A549 (cell line): ENCODE data around the gene CABP7. TPM values are rescaled to one million over a fixed set of nuclear protein-coding genes. Genes with fewer than 3 reads are reported as not detected.

ENCODE experiments used
- ATAC-seq, 2 experiments: fragments of 200-7000 bp in 1 of 2; fragments of >200 bp in 1 of 2; cut with Nextera tagmentation in 1 of 2; cut with Tn5 transposase in 1 of 2; 3 replicates each; pipeline versions ENCODE4 v1.8.0 to v1.9.1; 2018 to 2020; ENCODE audit warnings: mild to moderate bottlenecking in 1 of 2, moderate library complexity in 1 of 2
- CTCF ChIA-PET: fragments of 300-600 bp; sonication (Branson Sonifier 250); formaldehyde crosslinking; extraction: SDS; loops from one replicate; lab custom pipeline; 2021; ENCODE audit warnings: antibody characterized with exemption, inconsistent platforms; lab: Yijun Ruan, JAX
- POLR2A ChIA-PET: fragments of 350-600 bp; formaldehyde crosslinking; extraction: SDS; loops from one replicate; lab custom pipeline; 2021; ENCODE audit warnings: antibody characterized with exemption, inconsistent platforms; lab: Yijun Ruan, JAX
- DNase-seq, 2 experiments: peaks; one replicate each; pipeline versions ENCODE4 v3.0.0 to v3.0.0-alpha.2; 2011 to 2016; ENCODE audit warnings: low read depth in 1 of 2, low spot score in 1 of 2
- FAIRE-seq: peaks from 2 replicates; lab custom pipeline; 2011; peaks lifted over from hg19 to GRCh38; lab: Jason Lieb, UNC
- H3K27ac ChIP-seq, 2 experiments: fragments of >200 bp; sonication (Bioruptor Twin); formaldehyde crosslinking; 3 replicates each; pipeline ENCODE4 v1.5.1; 2016 to 2017
- H3K4me1 ChIP-seq: fragments of >200 bp; sonication (Bioruptor Twin); formaldehyde crosslinking; 3 replicates; pipeline ENCODE4 v1.6.1; 2016
- H3K4me2 ChIP-seq: fragments of >200 bp; sonication (Bioruptor Twin); formaldehyde crosslinking; 3 replicates; pipeline ENCODE4 v1.6.1; 2016
- H3K4me3 ChIP-seq: fragments of >200 bp; sonication (Bioruptor Twin); formaldehyde crosslinking; 3 replicates; pipeline ENCODE4 v1.5.1; 2016
- H3K9me3 ChIP-seq: fragments of >200 bp; sonication (Bioruptor Twin); formaldehyde crosslinking; 3 replicates; pipeline ENCODE4 v1.6.1; 2016
- ATOH8 ChIP-seq: fragments of 250-450 bp; sonication (Bioruptor Pico); IDR thresholded peaks from 2 replicates; pipeline ENCODE4 v1.5.0; 2020; ENCODE audit warnings: low read depth, mild to moderate bottlenecking, moderate library complexity
- BCL3 ChIP-seq: fragments of >200 bp; sonication (Bioruptor Twin); formaldehyde crosslinking; IDR thresholded peaks from 3 replicates; pipeline ENCODE4 v1.6.1; 2016
- BHLHE40 ChIP-seq: IDR thresholded peaks from 2 replicates; pipeline ENCODE4 v1.6.1; 2012; ENCODE audit warnings: low read depth, low read length, inconsistent platforms
- CBX8 ChIP-seq: fragments of 200-600 bp; sonication (generic); IDR thresholded peaks from 2 replicates; pipeline ENCODE4 v1.6.1; 2016
- CHD4 ChIP-seq: fragments of 200-600 bp; sonication (generic); IDR thresholded peaks from 2 replicates; pipeline ENCODE4 v1.6.1; 2016; ENCODE audit warnings: antibody characterized with exemption, mild to moderate bottlenecking, borderline replicate concordance
- EHF ChIP-seq: fragments of 250-450 bp; sonication (Bioruptor Pico); IDR thresholded peaks from 2 replicates; pipeline ENCODE4 v1.5.0; 2020; ENCODE audit warnings: mild to moderate bottlenecking
- ELK1 ChIP-seq: fragments of 150-350 bp; IDR thresholded peaks from 2 replicates; pipeline ENCODE4 v1.6.1; 2014; ENCODE audit warnings: low read depth, mild to moderate bottlenecking, low read length
- FOSL2 ChIP-seq, 2 experiments: fragments of 450-650 bp in 1 of 2; fragments of >200 bp in 1 of 2; sonication (Bioruptor Twin) in 1 of 2; formaldehyde crosslinking; IDR thresholded peaks; 2 replicates each; pipeline versions ENCODE4 v1.5.0 to v1.6.1; 2016 to 2020; ENCODE audit warnings: mild to moderate bottlenecking in 1 of 2, moderate library complexity in 1 of 2
- FOXS1 ChIP-seq: fragments of 250-450 bp; sonication (Bioruptor Pico); IDR thresholded peaks from 2 replicates; pipeline ENCODE4 v1.5.0; 2020; ENCODE audit warnings: mild to moderate bottlenecking, moderate library complexity
- HDAC2 ChIP-seq: fragments of 200-600 bp; sonication (generic); IDR thresholded peaks from 2 replicates; pipeline ENCODE4 v1.6.1; 2016
- HES2 ChIP-seq: fragments of >200 bp; sonication (Bioruptor Twin); formaldehyde crosslinking; IDR thresholded peaks from 2 replicates; pipeline ENCODE4 v1.6.1; 2016
- HOXA7 ChIP-seq: fragments of 250-450 bp; sonication (Bioruptor Pico); IDR thresholded peaks from 2 replicates; pipeline ENCODE4 v1.5.0; 2020; ENCODE audit warnings: mild to moderate bottlenecking, moderate library complexity
- HOXB13 ChIP-seq: fragments of 250-450 bp; sonication (Bioruptor Pico); IDR thresholded peaks from 2 replicates; pipeline ENCODE4 v1.5.0; 2020; ENCODE audit warnings: low read depth, mild to moderate bottlenecking, moderate library complexity
- HOXB5 ChIP-seq: fragments of 250-450 bp; sonication (Bioruptor Pico); IDR thresholded peaks from 2 replicates; pipeline ENCODE4 v1.5.0; 2020; ENCODE audit warnings: mild to moderate bottlenecking, moderate library complexity
- JUN ChIP-seq, 2 experiments: fragments of >200 bp; sonication (Bioruptor Twin); formaldehyde crosslinking; IDR thresholded peaks; 2 replicates in 1 of 2; 3 replicates in 1 of 2; pipeline ENCODE4 v1.6.1; 2016 to 2017
- JUNB ChIP-seq: fragments of >200 bp; sonication (Bioruptor Twin); formaldehyde crosslinking; IDR thresholded peaks from 2 replicates; pipeline ENCODE4 v1.6.1; 2016
- MAFK ChIP-seq: fragments of 450-650 bp; IDR thresholded peaks from 2 replicates; pipeline ENCODE4 v1.6.1; 2014; ENCODE audit not compliant: partially characterized antibody
- NPAS2 ChIP-seq: fragments of 250-450 bp; sonication (Bioruptor Pico); IDR thresholded peaks from 2 replicates; pipeline ENCODE4 v1.8.0; 2022; ENCODE audit warnings: mild to moderate bottlenecking, moderate library complexity, borderline replicate concordance
- NR3C1 ChIP-seq: fragments of >200 bp; sonication (Bioruptor Twin); formaldehyde crosslinking; IDR thresholded peaks from 3 replicates; pipeline ENCODE4 v1.6.1; 2017
- PBX3 ChIP-seq: IDR thresholded peaks from 2 replicates; pipeline ENCODE4 v1.6.1; 2012
- PHF8 ChIP-seq: fragments of 200-600 bp; sonication (generic); IDR thresholded peaks from 2 replicates; pipeline ENCODE4 v1.6.1; 2016; ENCODE audit warnings: low read depth, mild to moderate bottlenecking, antibody characterized with exemption, moderate library complexity, borderline replicate concordance
- REST ChIP-seq: fragments of 200-600 bp; sonication (generic); IDR thresholded peaks from 2 replicates; pipeline ENCODE4 v1.6.1; 2016; ENCODE audit warnings: antibody characterized with exemption, mild to moderate bottlenecking, moderate library complexity
- RNF2 ChIP-seq: fragments of 200-600 bp; sonication (generic); IDR thresholded peaks from 2 replicates; pipeline ENCODE4 v1.6.1; 2016; ENCODE audit warnings: low read depth, mild to moderate bottlenecking, antibody characterized with exemption, moderate library complexity, borderline replicate concordance
- SMC3 ChIP-seq: fragments of >200 bp; sonication (Bioruptor Twin); formaldehyde crosslinking; IDR thresholded peaks from 3 replicates; pipeline ENCODE4 v1.6.1; 2018; ENCODE audit warnings: inconsistent platforms
- SREBF2 ChIP-seq: fragments of 450-650 bp; IDR thresholded peaks from 2 replicates; pipeline ENCODE4 v1.6.1; 2014; ENCODE audit warnings: mild to moderate bottlenecking, moderate library complexity
- TP53 ChIP-seq: fragments of 250-450 bp; sonication (Bioruptor Pico); IDR thresholded peaks from 2 replicates; pipeline ENCODE4 v1.5.0; 2021; ENCODE audit warnings: mild to moderate bottlenecking, moderate library complexity
- ZC3H11A ChIP-seq: fragments of 450-650 bp; IDR thresholded peaks from 2 replicates; pipeline ENCODE4 v1.6.1; 2014; ENCODE audit warnings: antibody characterized with exemption, mild to moderate bottlenecking
- ZFP36 ChIP-seq: fragments of 450-650 bp; IDR thresholded peaks from 2 replicates; pipeline ENCODE4 v1.6.1; 2014; ENCODE audit warnings: borderline replicate concordance; ENCODE audit not compliant: partially characterized antibody
- WGBS: methylation state at CpG from one replicate; pipeline ENCODE4 v1.1.6; 2017; ENCODE audit errors: missing lambda C conversion rate; 5-methylcytosine and 5-hydroxymethylcytosine counted together
- polyA plus RNA-seq, 4 experiments: library from polyadenylated mRNA; depleted of rRNA in 3 of 4; stranded (reverse); fragments of >200 nt; fragmentation: RNase III in 1 of 4; extraction: RNeasy Plus Mini Kit Qiagen cat#74134 plus additional on column Dnase treatment in 1 of 4; gene quantifications; 2 replicates in 3 of 4; 3 replicates in 1 of 4; pipeline ENCODE4 v1.2.3, GENCODE V29; 2011 to 2017

Gene CABP7
- polyA plus RNA-seq, 2 of the 4 experiments (the other 2 are of a cell fraction), result 0.05 to 0.15 TPM

GRCh38 chr22:29707010-29707409, 12.8 kb upstream of the CABP7 start:
- Histone ChIP-seq H3K4me3 (no peak overlapping the region), H3K27ac (no peak overlapping the region), H3K4me1 (peaks cover 24% of the 10 kb centered on the region), H3K9me3 (no peaks in the 10 kb centered on the region)
- CTCF ChIA-PET, result interaction anchor here (0.5 to 0.9 kb wide), 2 partner anchors 382 kb away, joined by 3 read pairs; no protein-coding TSS in a partner anchor
- POLR2A ChIA-PET, result no interaction called here
- no peak for ATAC-seq
- DNase-seq, result no peak
- no peak for FAIRE-seq
- TF ChIP-seq TP53, result no peak
- no peak for TF ChIP-seq HOXA7
- no peak for TF ChIP-seq ELK1
- no peak for TF ChIP-seq ZFP36
- no peak for TF ChIP-seq JUN (IDR thresholded peaks at IDR 0.05)
- TF ChIP-seq FOSL2 (IDR thresholded peaks at IDR 0.05), result no peak
- TF ChIP-seq FOSL2 (CRISPR knock-in tag; IDR thresholded peaks at IDR 0.05), result no peak
- no peak for TF ChIP-seq CBX8
- TF ChIP-seq CHD4, result no peak
- no peak for TF ChIP-seq RNF2
- TF ChIP-seq PBX3, result no peak
- no peak for TF ChIP-seq FOXS1 (CRISPR knock-in tag)
- TF ChIP-seq JUNB, result no peak
- no peak for TF ChIP-seq HDAC2
- no peak for TF ChIP-seq ZC3H11A
- TF ChIP-seq EHF (CRISPR knock-in tag), result no peak
- no peak for TF ChIP-seq NR3C1
- TF ChIP-seq MAFK, result no peak
- TF ChIP-seq, all 56 proteins: peak for 0
- 87% methylated on average over 10 of the region's 18 CpGs for WGBS
- H3K4me2 ChIP-seq, result no peak overlapping the region

- 84% methylated on average over 5 of the region's 5 CpGs for WGBS
- CTCF ChIA-PET, result interaction anchor here (0.9 kb wide), 1 partner anchor 381 kb away, joined by 3 read pairs; no protein-coding TSS in a partner anchor
- no peak overlapping the region for H3K4me3 ChIP-seq
- TF ChIP-seq HDAC2 (no peak), HOXB5 (no peak), NPAS2 (no peak), BHLHE40 (no peak), PBX3 (no peak), ZC3H11A (no peak), NR3C1 (no peak), HOXA7 (no peak), MAFK (no peak), ATOH8 (CRISPR knock-in tag) (no peak), SREBF2 (no peak), PHF8 (no peak), BCL3 (no peak), REST (no peak), HOXB13 (no peak), HES2 (no peak), SMC3 (no peak)
Observed at GRCh38 chr22:29707471-29707870, 12.3 kb upstream of the CABP7 start.

More at GRCh38 chr22:29707471-29707870, 12.3 kb upstream of the CABP7 start:
- Histone ChIP-seq H3K27ac (no peak overlapping the region), H3K4me2 (no peak overlapping the region), H3K4me1 (peaks cover 20% of the 10 kb centered on the region), H3K9me3 (no peaks in the 10 kb centered on the region)
- POLR2A ChIA-PET, result no interaction called here
- DNase-seq, result no peak
- no peak for ATAC-seq
- no peak for FAIRE-seq
